Stimulated activated CD4-positive, alpha-beta T cell treated with anti-CD3 and anti-CD28 coated beads, Interleukin-1b, Interleukin-23, amount 100 ng/mL, for 24 hours (primary cell): ENCODE data around the gene SORCS2.

Source experiments
- DNase-seq, 4 experiments: peaks; one replicate each; pipeline ENCODE4 v3.0.0-alpha.2; 2020; ENCODE audit warnings: low read depth in 4 of 4, low spot score in 1 of 4

The SORCS2 gene

GRCh38 chr4:7366180-7366945 lies 174.0 kb downstream of the SORCS2 start:
- DNase-seq = no peak

GRCh38 chr4:7366954-7367353 lies 174.6 kb downstream of the SORCS2 start:
- DNase-seq = no peak

- DNase-seq = no peak
These were observed 175.1 kb downstream of the SORCS2 start for GRCh38 chr4:7367406-7367805.

GRCh38 chr4:7367864-7368277 lies 175.5 kb downstream of the SORCS2 start:
- DNase-seq = no peak

DNA sequence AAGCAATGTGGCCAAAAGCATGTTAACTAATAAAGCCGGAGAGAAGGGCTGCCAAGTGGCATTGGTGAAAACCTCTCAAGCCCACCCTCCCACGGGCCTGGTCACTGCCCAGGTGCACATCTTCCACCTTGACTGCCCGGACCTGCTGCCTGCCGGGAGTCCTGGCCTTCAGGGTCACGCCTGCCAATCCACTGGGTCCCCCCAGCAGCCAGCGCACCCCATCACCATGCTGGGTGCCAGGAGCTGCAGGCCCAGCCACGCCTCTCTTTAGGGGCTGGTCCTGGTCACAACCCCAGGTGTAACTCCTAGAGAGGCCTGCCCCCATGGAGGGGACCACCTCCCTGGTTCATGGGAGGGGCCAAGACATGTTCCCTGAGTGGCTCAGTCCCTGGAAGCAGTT lies 176.0 kb downstream of the SORCS2 start:
- DNase-seq = no peak

GRCh38 chr4:7369511-7369910 lies 177.2 kb downstream of the SORCS2 start:
- DNase-seq = no peak

DNA sequence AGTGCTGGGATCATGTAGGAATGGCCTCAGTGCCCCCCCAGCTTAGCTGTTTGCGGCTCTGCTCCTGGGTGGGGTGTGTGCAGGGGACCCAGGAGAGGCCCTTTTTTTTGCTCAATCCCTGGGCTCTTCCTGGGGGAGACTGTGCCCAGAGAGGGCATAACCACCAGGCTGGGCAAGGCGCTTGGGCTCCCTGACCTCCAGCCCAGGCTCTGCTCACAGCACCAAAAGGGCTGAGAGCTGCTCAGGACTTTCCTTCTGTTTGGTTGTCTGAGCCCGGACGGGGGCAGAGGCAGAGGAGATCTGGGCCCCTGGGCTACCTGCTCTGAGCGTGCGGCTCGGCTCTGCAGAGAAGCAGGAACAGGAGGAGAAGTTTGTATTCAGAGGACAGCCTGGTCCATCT lies 177.7 kb downstream of the SORCS2 start:
- DNase-seq = no peak

DNA sequence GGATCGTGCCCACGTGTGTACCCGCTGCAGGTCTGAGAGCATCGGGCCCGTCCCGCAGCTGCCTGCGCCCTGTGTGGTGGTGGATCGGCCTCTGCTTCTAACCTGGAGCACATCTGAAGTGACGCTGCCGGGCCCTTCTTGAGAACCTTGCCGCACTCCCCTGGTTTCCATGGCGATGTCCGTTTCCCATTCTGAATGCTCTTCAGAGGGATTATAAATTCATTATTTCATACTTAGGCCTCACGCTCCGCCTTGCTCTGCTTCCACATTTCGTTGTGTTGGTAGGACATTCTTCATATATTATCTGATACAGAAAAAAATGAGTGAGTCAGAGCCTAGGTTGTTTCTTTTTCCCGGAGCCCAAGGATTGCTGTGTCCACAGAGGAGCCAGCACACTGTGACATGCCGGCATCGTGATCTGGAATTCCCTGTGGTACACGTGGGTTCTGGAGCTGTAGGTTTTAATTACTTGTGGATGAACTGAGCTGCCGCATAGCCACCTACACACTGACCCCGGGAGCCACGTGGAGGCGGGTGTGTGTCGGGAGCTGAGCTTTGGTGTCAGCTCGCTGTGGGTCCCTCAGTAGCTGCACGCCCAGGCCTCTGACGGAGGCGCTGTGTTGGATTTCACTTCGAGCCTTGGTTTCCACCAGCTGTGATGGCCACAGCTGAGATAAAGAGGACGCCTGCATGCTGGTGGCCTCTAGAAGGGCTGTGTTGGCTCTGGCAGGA lies 179.0 kb downstream of the SORCS2 start:
- no peak for DNase-seq

GRCh38 chr4:7372673-7373072 lies 180.3 kb downstream of the SORCS2 start:
- no peak for DNase-seq

GRCh38 chr4:7374571-7374970 lies 182.2 kb downstream of the SORCS2 start:
- DNase-seq = no peak

GRCh38 chr4:7375427-7375826 lies 183.1 kb downstream of the SORCS2 start:
- DNase-seq = no peak

DNA sequence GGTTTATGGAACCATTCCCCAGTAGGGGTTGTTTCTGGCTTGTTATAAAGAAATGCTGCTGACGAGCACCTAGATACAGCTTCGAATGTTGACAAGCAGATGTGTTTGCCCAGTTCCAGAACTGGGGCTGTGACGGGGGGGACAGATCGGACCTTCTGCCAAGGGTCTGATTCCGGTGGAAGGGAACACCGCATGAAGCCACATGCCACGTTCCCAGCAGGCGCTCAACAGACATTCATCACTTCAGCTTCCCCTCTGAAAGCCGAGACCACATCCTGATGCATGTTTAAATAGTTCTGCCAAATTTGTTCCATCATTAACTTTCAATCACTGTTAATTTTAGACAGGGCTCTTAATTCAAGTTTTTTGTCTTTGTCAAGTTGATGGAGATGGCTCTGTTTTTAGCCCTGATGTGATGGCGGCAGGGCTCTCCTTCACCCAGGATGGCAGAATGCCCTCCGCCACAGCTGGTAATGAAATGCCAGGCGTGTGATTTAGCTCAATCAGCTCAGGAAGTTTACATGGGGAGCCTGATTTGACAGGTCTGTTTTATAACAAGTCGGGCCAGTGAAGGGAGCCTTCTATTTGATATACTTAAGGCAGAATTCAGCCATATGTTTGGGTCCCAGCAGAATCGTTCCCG lies 185.0 kb downstream of the SORCS2 start:
- no peak for DNase-seq

GRCh38 chr4:7379186-7379585 lies 186.8 kb downstream of the SORCS2 start:
- DNase-seq = no peak

DNA sequence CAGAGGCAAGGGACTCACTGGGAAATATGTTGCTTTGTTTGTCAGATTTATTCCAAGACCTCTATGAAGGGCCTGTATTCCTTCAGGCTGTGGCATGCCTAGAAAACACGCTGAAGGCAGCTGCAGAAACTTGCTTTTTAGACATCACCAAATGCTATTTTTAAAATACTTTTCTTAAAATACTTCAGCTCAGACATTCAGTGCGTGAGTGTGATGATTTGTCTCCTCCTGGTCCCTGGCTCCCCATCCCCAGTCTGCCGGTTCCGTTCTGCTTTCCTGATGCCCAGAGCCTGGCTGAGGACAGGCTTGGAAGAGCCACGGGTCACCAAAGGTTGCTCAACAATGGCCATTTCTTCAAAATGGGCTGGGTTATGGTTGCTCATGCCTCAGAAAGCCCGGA lies 187.4 kb downstream of the SORCS2 start:
- no peak for DNase-seq

DNA sequence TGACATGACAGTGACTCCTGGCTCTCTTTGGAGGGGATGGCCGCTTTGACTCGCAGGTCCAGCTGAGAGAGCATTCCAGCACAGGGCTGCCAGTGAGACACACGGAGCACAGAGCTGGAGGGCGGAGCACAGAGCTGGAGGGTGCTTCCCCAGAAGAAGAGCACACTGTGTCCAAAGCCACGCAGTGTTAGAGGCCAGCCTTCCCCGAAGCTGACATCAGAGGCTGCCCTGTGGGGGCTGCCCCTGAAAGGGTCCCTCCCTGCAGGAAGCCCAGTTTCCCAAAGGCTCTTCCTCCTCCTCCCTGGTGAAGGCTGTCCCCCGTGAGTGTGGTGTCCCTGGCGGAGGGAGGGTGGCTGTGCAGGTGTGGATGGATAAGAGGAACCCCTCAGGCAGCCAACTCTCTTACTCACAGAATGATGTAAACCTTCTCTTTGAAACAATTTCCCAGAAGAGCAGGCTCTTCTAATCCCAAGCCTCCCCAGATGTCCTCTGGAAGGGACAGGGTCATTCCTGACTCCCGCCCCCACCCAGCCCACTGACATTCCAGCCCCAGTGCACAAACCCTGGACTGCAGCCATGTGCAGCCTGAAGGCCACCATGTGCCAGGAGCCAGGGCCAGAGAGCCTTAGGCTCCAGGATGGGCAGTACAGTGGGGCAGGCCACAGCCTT lies 189.0 kb downstream of the SORCS2 start:
- DNase-seq = no peak

GRCh38 chr4:7381890-7382633 lies 189.7 kb downstream of the SORCS2 start:
- no peak for DNase-seq

DNA sequence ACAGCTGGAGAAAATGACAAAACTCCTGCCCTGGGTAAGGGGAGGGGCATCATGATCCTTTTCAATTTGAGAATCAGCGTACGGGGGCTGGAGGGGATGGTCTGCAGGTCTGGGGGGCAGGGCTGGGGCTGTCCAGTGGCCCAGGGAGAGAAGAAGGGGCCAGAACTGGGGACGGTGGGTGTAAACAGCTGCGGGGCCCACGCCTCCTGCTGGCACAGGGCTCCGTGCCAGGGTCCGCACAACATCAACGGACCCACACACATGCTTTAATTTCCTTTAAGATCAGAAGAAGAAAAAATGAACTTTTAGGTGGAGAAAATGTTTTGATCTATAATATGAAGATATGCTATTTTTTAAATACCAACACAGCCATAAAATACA lies 190.3 kb downstream of the SORCS2 start:
- DNase-seq = no peak

GRCh38 chr4:7383266-7383665 lies 190.9 kb downstream of the SORCS2 start:
- DNase-seq = no peak

DNA sequence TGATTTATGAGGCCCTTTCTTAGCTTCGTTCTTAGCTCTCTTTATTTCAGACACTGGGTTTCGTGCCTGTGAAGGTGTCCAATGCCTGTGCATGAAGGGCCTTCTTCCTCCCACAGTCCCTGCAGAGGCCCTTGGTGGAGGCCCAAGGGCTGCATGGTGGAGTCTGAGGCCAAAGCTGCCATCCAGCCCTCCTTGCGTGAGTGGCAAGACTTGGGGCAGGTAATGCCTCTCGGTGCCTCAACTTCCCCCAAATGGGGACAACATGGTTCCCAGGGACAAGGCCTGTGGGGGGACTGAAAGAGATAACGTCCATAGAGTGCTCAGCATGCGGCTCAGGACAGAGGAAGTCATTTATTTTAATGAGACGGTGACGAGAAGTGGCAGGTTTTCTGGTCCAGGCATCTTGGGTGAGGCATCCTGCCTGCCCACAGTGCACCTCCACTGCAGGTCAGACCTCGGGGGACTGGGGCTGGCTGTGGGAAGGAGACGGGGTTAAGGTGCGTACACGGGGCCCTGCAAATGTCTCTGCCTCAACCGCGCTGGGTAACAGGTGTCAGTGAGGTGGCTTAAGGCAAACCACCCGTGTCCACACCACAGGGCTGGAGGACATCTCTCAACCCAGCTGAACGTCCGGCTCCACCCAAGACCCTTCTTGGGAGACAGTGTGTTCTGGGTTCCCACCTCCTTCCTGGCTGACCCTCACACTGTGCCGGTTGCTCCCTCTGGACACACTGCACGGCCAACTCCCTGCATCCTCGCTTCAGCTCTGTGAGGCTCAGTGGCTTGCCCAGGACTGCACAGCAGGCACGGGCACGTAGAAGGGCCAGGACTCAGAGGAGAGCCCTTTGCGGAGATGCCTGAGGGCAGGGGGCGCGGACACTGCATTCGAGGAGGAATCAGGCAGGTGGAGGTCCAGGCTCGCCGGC lies 191.9 kb downstream of the SORCS2 start:
- DNase-seq = no peak
